D341Med (cell line): Measurements from ENCODE around the gene ANKRD42.
A peak's percentile ranks its signal among the peaks of the same experiment; 100 is the strongest.
"Not testable (repeated sequence)": the region's sequence is repeated elsewhere in the genome, so short reads cannot be mapped to it uniquely, and the experiment has no call there.

Experiments used
- DNase-seq: peaks from one replicate; pipeline ENCODE4 v3.0.0; 2012; ENCODE audit warnings: low spot score

The ANKRD42 gene

GRCh38 chr11:83241291-83241946, 47.9 kb downstream of the ANKRD42 start:
- peak; percentile 39 for DNase-seq

- DNase-seq, result no peak
Observed at GRCh38 chr11:83249445-83249844, 55.9 kb downstream of the ANKRD42 start.

GRCh38 chr11:83249972-83250593, 56.6 kb downstream of the ANKRD42 start:
- peak; percentile 51 for DNase-seq

GRCh38 chr11:83252266-83252665, 58.8 kb downstream of the ANKRD42 start:
- no peak for DNase-seq

GRCh38 chr11:83252941-83253340, 59.4 kb downstream of the ANKRD42 start:
- no peak for DNase-seq

GRCh38 chr11:83255366-83255765, 61.9 kb downstream of the ANKRD42 start:
- no peak for DNase-seq

GRCh38 chr11:83256602-83257340, 63.3 kb downstream of the ANKRD42 start:
- no peak for DNase-seq

GRCh38 chr11:83257761-83258168, 64.3 kb downstream of the ANKRD42 start:
- no peak for DNase-seq

- DNase-seq, result no peak
Observed at GRCh38 chr11:83259559-83259958, 66.0 kb downstream of the ANKRD42 start.

GRCh38 chr11:83265331-83265730, 71.8 kb downstream of the ANKRD42 start:
- no peak for DNase-seq

GRCh38 chr11:83269080-83269479, 75.6 kb downstream of the ANKRD42 start:
- not testable (repeated sequence) for DNase-seq

GRCh38 chr11:83271734-83272133, 78.2 kb downstream of the ANKRD42 start:
- DNase-seq, result not testable (repeated sequence)

GRCh38 chr11:83272627-83273026, 79.1 kb downstream of the ANKRD42 start:
- DNase-seq, result no peak

GRCh38 chr11:83275888-83276641, 82.6 kb downstream of the ANKRD42 start:
- DNase-seq, result no peak

- no peak for DNase-seq
Observed at GRCh38 chr11:83278351-83278750, 84.8 kb downstream of the ANKRD42 start.

- no peak for DNase-seq
Observed at GRCh38 chr11:83280256-83280655, 86.7 kb downstream of the ANKRD42 start.

- DNase-seq, result no peak
Observed at GRCh38 chr11:83282084-83282716, 88.7 kb downstream of the ANKRD42 start.

GRCh38 chr11:83284501-83285150, 91.1 kb downstream of the ANKRD42 start:
- no peak for DNase-seq

- DNase-seq, result no peak
Observed at GRCh38 chr11:83285151-83285770, 91.7 kb downstream of the ANKRD42 start.

- peak; percentile 90 for DNase-seq
Observed at GRCh38 chr11:83285771-83286528, 92.4 kb downstream of the ANKRD42 start, which contains the start of gene CCDC90B. Gene CCDC90B (minus strand): TSS chr11:83286367. CDS start chr11:83285972, 395 bp downstream.
